NCI-H2227 treated with DMSO at 0.1 percent for 48 hours (cell line): ENCODE results near the gene PLAGL2.

Source experiments
- DNase-seq: peaks from one replicate; lab custom pipeline; 2025; lab: John Stamatoyannopoulos, UW

Gene PLAGL2

DNA sequence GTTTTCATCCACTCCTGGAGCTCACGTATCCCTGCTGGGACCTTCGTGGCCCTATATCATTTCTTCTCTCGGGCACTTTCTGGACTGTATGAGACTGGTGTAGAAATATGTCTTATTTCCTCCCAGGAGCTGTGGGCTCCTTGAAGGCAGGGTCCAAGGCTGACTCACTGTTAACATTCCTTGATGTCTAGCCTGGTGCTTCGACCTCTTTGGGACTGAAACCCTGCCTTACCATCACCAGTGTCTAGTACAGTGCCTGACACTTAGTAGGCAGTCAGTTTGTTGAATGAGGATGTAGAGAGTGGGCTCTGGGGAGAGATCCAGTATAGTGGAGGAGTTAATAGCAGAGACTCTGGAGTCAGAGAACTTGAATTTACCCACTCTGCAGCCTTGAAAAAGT lies 23.7 kb upstream of the PLAGL2 start:
- no peak for DNase-seq

DNA sequence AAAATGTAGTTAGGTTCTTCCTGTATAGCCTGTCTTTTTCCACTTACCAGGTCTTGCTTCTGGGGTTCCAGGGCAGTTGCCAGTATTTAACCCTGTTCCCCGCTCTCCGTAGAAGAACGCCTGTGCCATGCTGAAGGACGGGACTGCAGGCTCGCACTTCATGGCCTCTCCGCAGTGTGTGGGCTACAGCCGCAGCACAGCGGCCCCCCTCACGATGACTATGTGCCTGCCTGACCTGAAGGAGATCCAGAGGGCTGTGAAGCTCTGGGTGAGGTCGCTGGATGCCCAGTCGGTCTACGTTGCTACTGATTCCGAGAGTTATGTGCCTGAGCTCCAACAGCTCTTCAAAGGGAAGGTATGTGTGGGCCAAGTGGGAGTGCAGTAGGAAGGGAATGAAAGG lies 23.2 kb upstream of the PLAGL2 start:
- no peak for DNase-seq

DNA sequence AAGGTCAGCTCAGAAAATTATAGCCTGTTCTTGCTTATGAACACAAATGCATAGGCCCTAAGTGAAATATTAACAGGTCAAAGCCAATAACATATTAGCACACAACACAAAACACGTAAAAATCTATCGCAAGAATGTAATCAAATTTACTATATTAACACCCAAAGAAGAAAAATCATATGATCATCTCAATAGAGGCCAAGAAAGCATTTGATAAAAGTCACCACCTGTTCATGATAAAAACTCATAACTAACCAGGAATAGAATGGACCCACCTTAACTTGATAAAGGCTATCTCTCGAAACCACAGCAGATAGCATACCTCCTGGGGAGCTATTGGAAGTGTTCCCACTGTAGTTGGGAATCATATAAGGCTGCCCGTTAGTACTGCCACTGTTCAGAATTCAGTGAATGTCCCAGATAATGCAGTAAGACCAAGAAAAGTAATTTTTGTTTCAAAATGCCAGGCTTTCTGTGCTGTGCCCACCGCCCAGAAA lies 21.8 kb upstream of the PLAGL2 start:
- no peak for DNase-seq

DNA sequence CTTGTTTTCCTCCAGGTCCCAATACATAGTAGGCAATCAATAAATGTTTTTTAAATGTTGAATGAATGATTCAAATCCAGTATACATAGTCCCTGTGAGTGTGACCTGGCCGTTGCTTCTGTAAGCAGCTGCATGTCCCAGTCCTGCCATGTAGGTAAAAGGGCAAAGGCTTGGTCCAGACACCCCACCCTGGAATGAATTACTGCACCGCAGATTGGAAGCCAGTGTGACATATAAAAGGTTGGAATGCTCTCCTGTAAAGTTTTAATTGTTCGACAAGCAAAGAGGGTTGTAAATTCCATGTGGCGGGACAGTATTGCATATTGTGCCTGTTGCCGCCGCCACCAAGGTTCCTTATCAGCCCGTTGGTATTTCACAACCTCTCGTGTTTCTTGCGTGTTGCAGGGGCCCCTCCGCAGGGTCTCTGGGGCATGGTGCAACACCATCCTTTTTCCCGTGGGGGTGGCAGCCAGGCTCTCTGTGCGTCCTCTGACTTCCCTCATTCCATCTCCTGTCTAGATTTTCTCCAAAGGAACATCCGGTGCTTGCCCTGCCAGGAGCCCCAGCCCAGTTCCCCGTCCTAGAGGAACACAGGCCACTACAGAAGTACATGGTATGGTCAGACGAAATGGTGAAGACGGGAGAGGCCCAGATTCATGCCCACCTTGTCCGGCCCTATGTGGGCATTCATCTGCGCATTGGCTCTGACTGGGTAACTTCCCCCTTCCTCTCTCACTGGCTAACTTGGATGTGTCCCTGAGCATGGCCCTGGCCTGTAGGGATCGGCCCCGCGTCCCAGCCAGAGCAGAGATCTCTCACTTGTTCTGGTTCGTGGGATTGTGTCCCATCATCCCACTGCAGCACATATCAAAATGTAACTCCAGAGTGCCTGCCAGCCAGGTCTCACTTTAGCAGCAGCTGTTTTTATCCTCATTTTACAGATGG lies 20.5 kb upstream of the PLAGL2 start:
- no peak for DNase-seq

DNA sequence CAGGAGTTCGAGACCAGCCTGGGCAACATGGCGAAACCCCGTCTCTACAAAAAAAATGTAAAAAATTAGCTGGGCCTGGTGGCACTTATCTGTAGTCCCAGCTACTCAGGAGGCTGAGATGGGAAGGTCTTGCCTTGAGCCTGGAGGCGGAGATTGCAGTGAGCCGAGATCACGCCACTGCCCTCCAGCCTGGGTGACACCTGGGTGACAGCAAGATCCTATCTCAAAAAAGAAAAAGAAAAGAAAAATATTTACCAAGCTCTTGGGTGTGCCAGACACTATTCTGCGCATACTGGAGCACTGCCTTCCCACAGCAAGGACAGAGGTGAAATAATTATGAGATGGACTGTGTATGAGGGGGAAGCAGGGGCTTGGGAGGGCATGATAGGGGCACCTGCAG lies 19.8 kb upstream of the PLAGL2 start:
- DNase-seq: no peak

DNA sequence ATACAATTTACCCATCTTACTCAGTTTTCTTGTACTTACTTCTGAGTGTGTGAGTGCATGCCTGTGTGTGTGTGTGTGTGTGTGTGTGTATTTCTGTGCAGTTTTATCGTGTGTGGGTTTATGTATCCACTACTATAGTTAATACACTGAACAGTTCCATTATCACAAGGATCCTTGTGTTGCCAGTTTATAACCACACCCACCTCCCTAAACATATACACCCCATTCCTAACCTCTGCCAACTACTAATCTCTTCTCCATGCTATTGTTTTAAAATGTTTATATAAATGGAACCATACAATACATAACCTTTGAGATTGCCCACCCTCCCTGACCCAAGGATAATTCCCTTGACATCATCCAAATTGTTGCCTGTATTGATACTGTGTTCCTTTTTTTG lies 18.8 kb upstream of the PLAGL2 start:
- no peak for DNase-seq

DNA sequence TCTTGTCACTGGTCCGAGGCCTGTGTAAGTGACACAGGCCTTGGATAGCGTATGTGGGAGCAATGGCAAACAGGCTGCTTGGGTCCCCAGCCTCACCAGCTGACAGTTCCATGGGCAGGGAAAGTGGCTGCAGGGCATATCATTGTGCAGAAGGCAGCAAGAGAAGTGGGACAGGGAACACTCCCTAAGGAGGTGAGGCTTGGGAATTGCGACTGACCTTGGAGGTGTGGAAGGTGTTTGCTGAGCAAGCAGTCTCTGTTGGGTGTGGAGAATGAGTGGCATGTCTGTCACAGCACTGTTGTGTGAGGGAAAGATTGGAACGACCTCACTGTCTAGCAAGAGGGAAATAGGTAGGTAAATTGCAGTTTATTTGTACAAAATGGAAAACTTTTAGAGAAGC lies 16.9 kb upstream of the PLAGL2 start:
- no peak for DNase-seq

DNA sequence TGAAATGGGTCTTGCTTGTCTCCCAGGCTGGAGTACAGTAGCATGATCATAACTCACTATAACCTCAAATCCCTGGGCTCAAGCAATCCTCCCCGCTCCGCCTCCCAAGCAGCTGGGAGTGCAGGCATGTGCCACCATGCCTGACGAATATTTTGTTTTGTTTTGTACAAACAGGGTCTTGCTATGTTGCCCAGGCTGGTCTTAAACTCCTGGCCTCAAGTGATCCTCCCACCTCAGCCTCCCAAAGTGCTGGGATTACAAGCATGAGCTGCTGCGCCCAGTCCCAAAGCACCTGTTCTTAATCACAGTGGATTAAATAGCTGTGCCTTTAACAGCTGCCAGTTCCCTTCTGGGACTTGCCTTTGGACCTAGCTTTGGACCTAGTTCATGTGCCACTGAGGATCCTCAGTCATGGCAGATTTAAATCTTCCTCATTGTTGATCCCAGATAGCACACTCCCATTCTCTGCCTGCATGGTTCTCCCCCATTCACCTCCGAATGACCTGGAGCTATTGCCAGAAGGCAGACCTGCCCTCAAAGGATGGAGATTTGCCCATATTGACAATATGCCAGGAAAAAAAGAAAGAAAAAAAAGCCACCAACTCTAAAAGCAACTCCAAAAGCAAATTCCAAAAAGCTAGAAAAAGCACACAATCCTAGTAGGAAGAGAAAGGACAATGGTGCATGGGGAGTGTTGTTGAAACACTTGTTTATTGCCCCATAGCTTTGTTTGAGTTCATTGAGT lies 10.8 kb upstream of the PLAGL2 start:
- DNase-seq: no peak

DNA sequence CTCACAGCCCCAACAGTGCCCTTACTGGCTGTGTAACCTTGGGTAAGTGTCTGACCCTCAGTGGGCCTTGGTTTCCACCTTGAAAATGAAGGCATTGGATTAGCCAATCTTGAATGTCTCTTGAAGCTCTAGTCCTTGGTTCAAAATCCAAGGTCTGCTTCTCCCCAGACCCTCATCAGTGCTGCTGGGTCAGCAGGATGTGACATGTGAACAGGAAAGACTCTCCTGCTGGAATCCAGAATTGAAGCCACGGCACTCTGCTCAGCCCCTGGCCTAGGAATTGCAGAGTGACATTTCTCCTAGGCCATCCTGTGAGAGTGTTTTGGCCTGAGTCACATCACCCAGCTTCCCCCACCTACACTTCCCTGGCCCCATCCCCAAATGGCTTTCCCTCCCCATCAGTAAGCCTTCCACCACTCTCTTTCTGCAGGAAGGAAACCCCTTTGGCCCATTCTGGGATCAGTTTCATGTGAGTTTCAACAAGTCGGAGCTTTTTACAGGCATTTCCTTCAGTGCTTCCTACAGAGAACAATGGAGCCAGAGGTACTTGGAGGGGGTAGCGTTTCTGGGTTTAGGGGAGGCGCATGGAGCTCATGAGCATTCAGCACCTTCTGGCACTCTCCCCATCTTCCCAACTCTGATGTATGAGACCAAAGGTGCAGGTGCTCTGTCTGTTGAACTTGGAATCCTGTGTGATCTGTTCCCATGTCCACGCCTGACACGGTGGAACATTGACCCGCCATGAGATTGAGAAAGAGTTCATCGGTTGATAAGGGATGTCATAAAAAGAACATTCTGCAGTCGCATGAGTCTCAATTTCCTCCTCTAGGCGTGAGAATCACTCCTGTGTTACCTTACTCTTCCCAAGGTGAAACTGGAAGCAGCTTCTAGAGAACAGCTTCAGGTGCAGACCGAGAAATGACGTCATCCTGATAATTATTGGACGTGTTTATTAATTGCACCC lies 8.9 kb upstream of the PLAGL2 start:
- DNase-seq: no peak

DNA sequence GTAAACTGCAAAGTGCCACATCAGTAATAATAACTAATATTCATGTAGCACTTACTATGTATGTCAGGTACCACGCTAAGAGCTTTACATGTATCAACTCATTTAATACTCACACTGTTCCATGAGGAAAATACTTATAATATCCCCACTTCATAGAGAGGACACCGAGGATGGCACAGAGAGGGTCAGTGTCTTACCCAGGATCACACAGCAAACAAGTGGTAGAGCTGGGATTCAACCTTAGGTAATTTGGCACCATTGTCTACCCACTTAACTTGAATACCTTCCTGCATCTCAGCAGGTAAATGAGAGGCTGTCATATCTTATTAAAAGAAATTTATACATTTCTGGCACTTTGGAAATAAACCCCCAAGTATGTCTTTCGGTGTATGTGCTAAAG lies 8.2 kb upstream of the PLAGL2 start:
- DNase-seq: no peak

DNA sequence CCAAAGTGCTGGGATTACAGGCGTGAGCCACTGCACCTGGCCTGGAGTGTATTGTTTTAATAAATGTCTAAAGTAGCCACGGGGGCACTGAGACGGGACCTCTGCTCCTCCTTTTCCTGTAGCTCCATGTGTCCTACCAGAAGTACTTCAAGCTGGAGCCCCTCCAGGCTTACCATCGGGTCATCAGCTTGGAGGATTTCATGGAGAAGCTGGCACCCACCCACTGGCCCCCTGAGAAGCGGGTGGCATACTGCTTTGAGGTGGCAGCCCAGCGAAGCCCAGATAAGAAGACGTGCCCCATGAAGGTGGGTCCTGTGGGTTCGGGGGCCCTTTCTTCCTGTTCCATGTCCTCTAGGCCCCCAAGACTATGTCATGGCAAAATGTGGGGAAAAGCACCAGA lies 7.6 kb upstream of the PLAGL2 start:
- DNase-seq: no peak

DNA sequence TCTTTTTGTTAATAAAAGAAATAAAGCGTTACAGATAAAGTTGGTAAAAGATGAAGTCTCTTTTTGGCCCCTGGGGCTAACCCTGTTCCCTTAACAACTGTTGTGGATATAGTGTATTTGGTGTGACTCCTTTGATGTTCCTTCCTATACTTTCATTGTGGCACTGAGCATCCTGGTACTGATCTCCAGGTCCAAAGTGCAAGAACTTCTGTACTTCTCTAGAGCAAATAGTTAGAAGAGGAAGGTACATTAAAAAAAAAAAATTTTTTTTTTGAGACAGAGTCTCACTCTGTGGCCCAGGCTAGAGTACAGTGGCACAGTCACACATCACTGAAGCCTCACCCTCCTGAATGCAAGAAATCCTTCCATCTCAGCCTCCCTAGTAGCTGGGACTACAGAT lies 6.3 kb upstream of the PLAGL2 start:
- no peak for DNase-seq

DNA sequence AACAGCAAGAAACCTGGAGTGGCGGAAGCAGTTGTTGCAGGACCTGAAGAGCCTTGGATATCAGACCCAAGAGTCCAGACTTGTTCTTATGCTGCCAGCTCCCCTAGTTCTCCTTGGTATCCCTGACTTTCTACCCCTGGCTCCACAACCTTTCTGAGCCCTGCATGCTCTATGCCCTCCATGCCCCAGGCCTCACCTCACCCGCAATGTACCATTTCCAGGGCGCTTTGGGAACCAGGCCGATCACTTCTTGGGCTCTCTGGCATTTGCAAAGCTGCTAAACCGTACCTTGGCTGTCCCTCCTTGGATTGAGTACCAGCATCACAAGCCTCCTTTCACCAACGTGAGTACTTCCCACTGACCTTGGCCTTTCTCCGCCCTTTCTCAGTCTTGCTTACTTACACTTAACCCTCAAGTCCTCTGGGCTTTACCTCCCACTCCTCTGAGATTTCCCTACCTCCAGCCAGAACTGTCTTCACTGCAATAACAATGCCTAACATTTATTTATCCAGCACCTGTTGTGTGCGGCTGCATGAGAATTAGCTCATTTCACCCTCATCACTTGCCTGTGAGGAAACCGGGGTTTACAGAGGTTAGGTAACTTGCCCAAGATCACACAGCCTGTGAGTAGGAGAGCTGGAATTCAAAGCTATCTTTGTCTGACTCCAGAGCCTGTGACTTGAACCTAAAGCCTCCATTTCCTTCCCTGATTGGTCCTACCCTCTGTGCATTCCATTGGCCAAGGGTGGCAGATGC lies 2.5 kb upstream of the PLAGL2 start:
- no peak for DNase-seq

DNA sequence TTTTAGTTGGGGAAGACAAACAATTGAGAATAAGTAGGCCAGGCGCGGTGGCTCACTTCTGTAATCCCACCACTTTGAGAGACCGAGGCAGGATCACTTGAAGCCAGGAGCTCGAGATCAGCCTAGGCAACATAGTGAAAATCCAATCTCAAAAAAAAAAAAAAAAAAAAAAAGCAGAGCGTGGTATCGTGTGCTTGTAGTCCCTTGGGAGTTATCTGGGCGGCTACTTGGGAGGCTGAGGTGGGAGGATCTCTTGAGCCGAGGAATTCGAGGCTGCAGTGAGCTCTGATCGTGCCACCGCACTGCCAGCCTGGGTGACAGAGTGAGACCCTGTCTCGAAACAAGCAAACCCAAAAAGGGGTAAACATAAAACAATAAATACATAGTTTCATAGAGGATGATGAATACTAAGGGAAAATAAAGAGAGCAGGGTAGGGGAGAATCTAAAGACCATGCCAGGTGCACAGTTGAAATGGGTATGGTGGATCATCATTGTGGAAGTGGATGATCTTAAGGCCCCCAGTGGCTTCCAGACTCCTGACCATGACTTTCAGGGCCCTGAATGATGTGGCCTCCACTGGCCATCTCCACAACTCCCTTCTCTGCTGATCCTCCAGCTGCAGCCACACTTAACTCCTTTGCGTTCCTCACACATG lies 1.1 kb upstream of the PLAGL2 start:
- DNase-seq: no peak

DNA sequence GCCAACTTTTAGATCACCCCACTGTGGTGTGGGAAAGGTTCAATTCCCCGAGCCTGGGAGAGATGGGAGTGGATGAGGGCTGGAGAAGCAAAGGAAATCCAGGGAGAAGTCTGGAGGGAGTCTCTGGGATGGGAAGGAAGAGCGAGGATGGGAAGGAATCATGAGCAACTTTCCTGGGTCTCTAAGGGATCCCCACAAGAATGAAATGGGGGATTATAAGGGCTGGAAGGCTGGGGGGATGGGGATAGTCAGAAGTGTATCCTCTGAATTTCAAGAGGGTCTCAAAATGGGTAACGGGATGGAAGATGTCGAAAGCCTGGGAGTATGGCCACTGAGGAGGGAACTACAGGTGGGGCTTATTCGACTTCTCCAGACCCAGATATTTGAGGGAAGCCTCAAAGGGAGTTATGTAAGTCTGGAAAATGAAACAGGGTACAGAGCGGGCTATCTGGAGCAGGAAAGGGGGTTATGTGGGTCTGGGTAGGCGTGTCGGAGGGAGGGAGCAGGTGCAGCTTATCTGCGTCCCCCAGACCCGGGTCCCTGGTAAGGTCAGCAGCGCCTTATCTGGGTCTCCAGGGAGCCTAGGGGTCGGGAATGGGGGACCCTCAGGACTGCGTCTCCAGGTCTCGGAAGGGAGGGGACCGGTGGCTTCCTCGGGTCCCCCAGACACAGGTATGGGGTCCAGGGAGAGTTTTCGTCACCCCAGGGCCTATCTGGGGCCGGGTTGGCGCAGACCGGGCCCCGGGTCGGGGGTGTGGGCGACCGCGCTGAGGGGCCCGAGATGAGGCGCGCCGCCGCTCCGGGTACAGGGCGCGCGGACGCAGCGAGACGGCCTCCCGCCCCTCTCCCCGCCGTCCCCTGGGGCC lies 550 bp downstream of the PLAGL2 start:
- DNase-seq: no peak

DNA sequence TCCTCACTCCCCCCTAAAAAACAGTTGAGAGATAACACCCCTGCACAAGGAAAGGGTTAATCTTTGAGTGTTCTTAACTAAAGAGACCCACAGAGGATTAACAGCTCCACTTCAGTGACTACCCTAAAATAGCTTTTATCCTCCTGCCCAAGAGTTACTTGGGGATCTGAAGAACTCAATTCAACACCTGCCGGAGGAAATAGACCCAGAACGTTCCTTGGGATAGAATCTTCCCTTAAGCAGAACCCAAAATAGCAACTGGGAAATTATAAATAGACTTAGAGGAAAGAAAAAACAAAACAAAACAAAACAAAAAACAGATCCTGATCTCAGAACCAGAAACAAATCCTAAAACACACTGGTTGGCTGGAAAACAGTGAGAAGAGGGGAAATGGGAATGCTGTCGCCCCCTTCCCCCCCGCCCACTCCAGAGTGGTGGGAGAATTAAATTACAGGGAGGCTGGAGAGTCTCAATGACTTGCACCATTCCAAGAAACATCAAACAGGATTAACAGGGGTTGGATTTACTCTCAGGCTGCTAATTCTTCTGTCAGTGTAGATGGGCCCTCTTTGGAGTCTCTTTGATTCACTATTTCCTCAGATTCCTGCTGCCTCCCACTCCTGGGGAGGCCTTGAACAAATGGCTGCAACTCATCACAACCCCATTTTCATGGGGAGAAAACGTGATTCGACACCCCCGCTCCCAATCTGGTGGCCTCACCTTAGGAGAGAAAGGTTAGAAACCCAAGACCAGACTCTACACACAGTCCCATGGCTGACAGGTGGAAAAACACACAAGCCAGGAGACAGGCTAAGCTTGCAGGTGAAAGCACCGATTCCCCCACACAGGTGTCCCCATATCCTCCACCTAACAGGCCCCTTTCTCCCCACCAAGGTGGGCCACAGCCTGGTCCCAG lies 1.4 kb downstream of the PLAGL2 start:
- no peak for DNase-seq

DNA sequence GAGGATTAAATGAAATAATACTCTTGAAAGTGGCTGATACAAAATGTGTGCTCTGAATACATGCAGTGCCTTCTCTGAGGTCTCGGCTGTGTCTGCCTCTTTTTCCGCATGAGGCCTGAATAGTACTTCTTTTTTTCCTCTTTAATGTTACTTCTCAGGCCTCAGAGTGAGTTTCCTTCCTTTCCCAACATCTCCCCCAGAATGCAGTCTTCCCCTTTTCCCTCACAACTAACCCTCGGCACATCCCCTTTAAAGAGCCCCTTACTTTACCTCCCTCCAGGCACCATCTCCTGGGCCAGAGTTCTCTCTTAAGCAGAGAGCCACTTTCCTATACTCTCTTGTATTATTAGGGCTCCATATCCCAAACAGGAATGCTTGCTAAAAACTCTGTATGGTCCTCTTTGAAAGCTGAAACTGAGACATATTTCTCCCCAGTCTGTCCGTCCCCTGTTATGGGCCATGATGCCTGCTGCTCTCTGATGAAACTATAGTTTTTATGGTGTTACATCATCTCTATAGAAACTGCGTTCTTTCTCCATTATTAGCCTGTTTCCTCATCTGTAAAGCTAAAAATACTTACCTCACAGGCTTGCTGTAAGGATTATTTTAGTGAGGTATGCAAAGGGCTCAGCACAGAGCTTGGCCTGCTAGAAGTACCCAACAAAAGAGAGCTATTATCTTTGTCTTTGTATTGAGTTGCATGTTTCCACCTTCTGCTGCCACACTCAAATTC lies 2.3 kb downstream of the PLAGL2 start:
- no peak for DNase-seq
